WTC11 (cell line): ENCODE results near the gene SSR3.

ENCODE experiments used
- ATF1 ChIP-seq: sonication (generic); formaldehyde crosslinking; IDR thresholded peaks from 2 replicates; pipeline ENCODE4 v1.8.1; 2023; ENCODE audit warnings: mild to moderate bottlenecking, moderate library complexity, missing genetic modification reagents
- ATF2 ChIP-seq: sonication (generic); formaldehyde crosslinking; IDR thresholded peaks from 2 replicates; pipeline ENCODE4 v1.8.1; 2022; ENCODE audit warnings: low read depth, missing genetic modification reagents, borderline replicate concordance
- CREM ChIP-seq: sonication (generic); formaldehyde crosslinking; IDR thresholded peaks from 2 replicates; pipeline ENCODE4 v1.8.1; 2022; ENCODE audit warnings: mild to moderate bottlenecking, missing genetic modification reagents, moderate library complexity
- CTCF ChIP-seq: fragments of 200-600 bp; IDR thresholded peaks from 2 replicates; pipeline ENCODE4 v1.8.0; 2022; ENCODE audit warnings: antibody characterized with exemption
- E2F4 ChIP-seq: sonication (generic); formaldehyde crosslinking; IDR thresholded peaks from 2 replicates; pipeline ENCODE4 v1.8.1; 2022; ENCODE audit warnings: low read depth, mild to moderate bottlenecking, moderate library complexity, missing genetic modification reagents, borderline replicate concordance
- FOXP1 ChIP-seq: sonication (generic); formaldehyde crosslinking; IDR thresholded peaks from 2 replicates; pipeline ENCODE4 v1.8.0; 2022; ENCODE audit warnings: missing genetic modification reagents, mild to moderate bottlenecking, moderate library complexity, borderline replicate concordance
- MAX ChIP-seq: sonication (generic); formaldehyde crosslinking; IDR thresholded peaks from 2 replicates; pipeline ENCODE4 v1.8.0; 2022; ENCODE audit warnings: mild to moderate bottlenecking, missing genetic modification reagents
- OVOL2 ChIP-seq: fragments of 250-450 bp; sonication (Bioruptor Pico); IDR thresholded peaks from 2 replicates; pipeline ENCODE4 v1.9.0; 2021; ENCODE audit warnings: mild to moderate bottlenecking, borderline replicate concordance
- SMAD3 ChIP-seq: sonication (generic); formaldehyde crosslinking; IDR thresholded peaks from 2 replicates; pipeline ENCODE4 v1.8.0; 2022; ENCODE audit warnings: missing genetic modification reagents, mild to moderate bottlenecking, borderline replicate concordance
- SP1 ChIP-seq: sonication (generic); formaldehyde crosslinking; conservative IDR thresholded peaks from 2 replicates; pipeline ENCODE4 v1.8.1; 2022; ENCODE audit warnings: missing genetic modification reagents
- TEAD1 ChIP-seq: sonication (generic); formaldehyde crosslinking; IDR thresholded peaks from 2 replicates; pipeline ENCODE4 v1.8.0; 2022; ENCODE audit warnings: mild to moderate bottlenecking, missing genetic modification reagents
- USF2 ChIP-seq: sonication (generic); formaldehyde crosslinking; IDR thresholded peaks from 2 replicates; pipeline ENCODE4 v1.8.1; 2023; ENCODE audit warnings: mild to moderate bottlenecking, missing genetic modification reagents, moderate library complexity
- ZNF121 ChIP-seq: sonication (generic); formaldehyde crosslinking; IDR thresholded peaks from 2 replicates; pipeline ENCODE4 v1.8.0; 2023; ENCODE audit warnings: missing genetic modification reagents

- TF ChIP-seq ZNF121 (CRISPR knock-in tag) (no peak), CTCF (no peak), FOXP1 (CRISPR knock-in tag) (no peak), CREM (CRISPR knock-in tag) (no peak), MAX (no peak), SP1 (CRISPR knock-in tag) (no peak), SMAD3 (CRISPR knock-in tag) (no peak), ATF1 (CRISPR knock-in tag) (no peak), USF2 (no peak), ATF2 (CRISPR knock-in tag) (no peak), E2F4 (CRISPR knock-in tag) (no peak), TEAD1 (CRISPR knock-in tag) (no peak), OVOL2 (CRISPR knock-in tag) (no peak)
These were observed 3.7 kb downstream of the SSR3 start for GRCh38 chr3:156551261-156551660.
